ENCODE results near the gene SH2B2. TPM values are rescaled to one million over a fixed set of nuclear protein-coding genes. Genes with fewer than 3 reads are reported as not detected.

The SH2B2 gene
- total RNA-seq: 0.85 and 1.2 TPM in 2 replicates

GRCh38 chr7:102286237-102287110 lies at the start of gene SH2B2:
Gene SH2B2 (plus strand): TSS chr7:102286868. CDS start chr7:102300551, 13,683 bp downstream.

GRCh38 chr7:102356344-102356743 lies 69.7 kb downstream of the SH2B2 start, which contains the start of gene SPDYE6:
Gene SPDYE6 (minus strand): TSS chr7:102356444. CDS start chr7:102356023, 421 bp downstream.

Other genes starting within 250 kb of the SH2B2 start
- gene SPDYE6, start 69.6 kb downstream of the SH2B2 start, total RNA-seq: not detected in 2 replicates
- 11.4 and 11.6 TPM in 2 replicates for gene PRKRIP1, start 109.5 kb downstream of the SH2B2 start, total RNA-seq
- gene ORAI2, start 146.7 kb downstream of the SH2B2 start, total RNA-seq: 22.8 and 37.3 TPM in 2 replicates
- gene ALKBH4, start 178.0 kb downstream of the SH2B2 start, total RNA-seq: 10.0 and 10.9 TPM in 2 replicates
- 12.9 and 15.8 TPM in 2 replicates for gene LRWD1, start 178.1 kb downstream of the SH2B2 start, total RNA-seq
- gene POLR2J, start 192.1 kb downstream of the SH2B2 start, total RNA-seq: 39.7 and 40.0 TPM in 2 replicates
- 1.8 and 2.0 TPM in 2 replicates for gene RASA4B, start 230.9 kb downstream of the SH2B2 start, total RNA-seq

Measured in smooth muscle cell of bladder (primary cell).